K562 (cell line): ENCODE measurements around the gene RREB1. TPM values are rescaled to one million over a fixed set of nuclear protein-coding genes. Genes with fewer than 3 reads are reported as not detected.
A peak's percentile ranks its signal among the peaks of the same experiment; 100 is the strongest.

Source experiments
- ARID1B ChIP-seq: fragments of 450-650 bp; IDR thresholded peaks from 2 replicates; pipeline ENCODE4 v1.6.1; 2016; ENCODE audit warnings: antibody characterized with exemption, mild to moderate bottlenecking, inconsistent platforms
- CTCF ChIP-seq, 3 experiments: IDR thresholded peaks in 2 of 3; conservative IDR thresholded peaks in 1 of 3; 2 replicates each; pipeline ENCODE4 v1.5.1; 2011 to 2012; ENCODE audit warnings: low read length in 3 of 3, mild to moderate bottlenecking in 3 of 3, control low read depth in 2 of 3, improper control_type of control experiment in 1 of 3, inconsistent platforms in 1 of 3, low read depth in 1 of 3, mixed read lengths in 1 of 3, moderate library complexity in 1 of 3; ENCODE audit not compliant: insufficient read depth in 2 of 3
- GTF2A2 ChIP-seq: IDR thresholded peaks from 2 replicates; pipeline ENCODE4 v1.6.1; 2016; ENCODE audit warnings: mild to moderate bottlenecking, missing genetic modification characterization, missing compliant biosample characterization
- GTF3C2 ChIP-seq: IDR thresholded peaks from 3 replicates; pipeline ENCODE4 v1.6.1; 2011; ENCODE audit warnings: borderline replicate concordance, mild to moderate bottlenecking, moderate library complexity; ENCODE audit not compliant: insufficient read length; ENCODE audit errors: extremely low read depth
- KDM5B ChIP-seq: fragments of 200-600 bp; sonication (generic); IDR thresholded peaks from 2 replicates; pipeline ENCODE4 v1.6.1; 2012; ENCODE audit warnings: low read depth, mild to moderate bottlenecking, moderate library complexity, low read length, control low read depth, inconsistent platforms; ENCODE audit not compliant: insufficient replicate concordance
- NEUROD1 ChIP-seq: fragments of 150-350 bp; IDR thresholded peaks from 2 replicates; pipeline ENCODE4 v1.6.1; 2014; ENCODE audit warnings: borderline replicate concordance, low read length, low read depth; ENCODE audit not compliant: partially characterized antibody
- NR2F6 ChIP-seq: fragments of 450-650 bp; formaldehyde crosslinking; IDR thresholded peaks from 2 replicates; pipeline ENCODE4 v1.4.0; 2020; ENCODE audit warnings: mild to moderate bottlenecking
- RBFOX2 ChIP-seq: fragments of 200-400 bp; formaldehyde crosslinking; IDR thresholded peaks from 2 replicates; pipeline ENCODE4 v1.6.1; 2017; ENCODE audit warnings: low read depth, mild to moderate bottlenecking, low read length, moderate library complexity
- SRSF7 ChIP-seq: fragments of 200-400 bp; formaldehyde crosslinking; optimal IDR thresholded peaks from 2 replicates; pipeline ENCODE3; 2017; ENCODE audit warnings: mild to moderate bottlenecking, low read depth, low read length
- TOE1 ChIP-seq, 2 experiments: fragments of 450-650 bp in 1 of 2; sonication (generic) in 1 of 2; formaldehyde crosslinking in 1 of 2; IDR thresholded peaks; 2 replicates each; pipeline versions ENCODE4 v1.7.1 to v1.8.0; 2016 to 2022; ENCODE audit warnings: borderline replicate concordance in 2 of 2, mild to moderate bottlenecking in 2 of 2, antibody characterized with exemption in 1 of 2, inconsistent platforms in 1 of 2, low read depth in 1 of 2, missing genetic modification reagents in 1 of 2, moderate library complexity in 1 of 2
- ZFP36 ChIP-seq: fragments of 150-350 bp; IDR thresholded peaks from 2 replicates; pipeline ENCODE4 v1.6.1; 2018; ENCODE audit warnings: low read length, low read depth; ENCODE audit not compliant: partially characterized antibody
- ZKSCAN8 ChIP-seq: fragments of 200-800 bp; sonication (Bioruptor generic); IDR thresholded peaks from 2 replicates; pipeline ENCODE4 v1.6.1; 2016; ENCODE audit warnings: missing genetic modification characterization, missing compliant biosample characterization
- ZNF766 ChIP-seq: fragments of 200-800 bp; sonication (Bioruptor generic); conservative IDR thresholded peaks from 2 replicates; pipeline ENCODE4 v1.6.1; 2016; ENCODE audit warnings: missing genetic modification characterization, missing compliant biosample characterization
- polyA plus RNA-seq, 8 experiments: library from polyadenylated mRNA; depleted of rRNA in 4 of 8; stranded (reverse) in 5 of 8; unstranded in 3 of 8; fragments of >200 nt; fragmentation: Nextera tagmentation in 2 of 8; fragmentation: Illumina TruSeq in 1 of 8; extraction: Ambion mirVana in 2 of 8; extraction: Trizol in 1 of 8; gene quantifications; 2 replicates each; pipeline versions ENCODE4 v1.2.1 to v1.2.3, GENCODE V29; 2011 to 2014; ENCODE audit warnings: inconsistent platforms in 1 of 8, missing spikeins in 1 of 8
- total RNA-seq, 7 experiments: library from RNA; depleted of rRNA in 6 of 7; stranded (reverse); fragments of >200 nt in 6 of 7; fragmentation: Illumina TruSeq in 2 of 7; extraction: Trizol in 2 of 7; gene quantifications; 2 replicates each; pipeline versions ENCODE4 v1.2.1 to v1.2.3, GENCODE V29; 2011 to 2021; ENCODE audit warnings: low replicate concordance in 1 of 7
- TF ChIP-seq, protein P1 (sequence below): fragments of 250-450 bp; sonication (Bioruptor Pico); IDR thresholded peaks from 2 replicates; pipeline ENCODE4 v1.9.0; 2021; ENCODE audit warnings: mild to moderate bottlenecking, inconsistent platforms

Gene RREB1
- total and polyA plus RNA-seq, 9 of the 15 experiments (the other 6 are each of a cell fraction or from before 2014, with no cell fraction given): 3.3 to 64.2 (median 19.3) TPM

- TF ChIP-seq, protein P1, sequence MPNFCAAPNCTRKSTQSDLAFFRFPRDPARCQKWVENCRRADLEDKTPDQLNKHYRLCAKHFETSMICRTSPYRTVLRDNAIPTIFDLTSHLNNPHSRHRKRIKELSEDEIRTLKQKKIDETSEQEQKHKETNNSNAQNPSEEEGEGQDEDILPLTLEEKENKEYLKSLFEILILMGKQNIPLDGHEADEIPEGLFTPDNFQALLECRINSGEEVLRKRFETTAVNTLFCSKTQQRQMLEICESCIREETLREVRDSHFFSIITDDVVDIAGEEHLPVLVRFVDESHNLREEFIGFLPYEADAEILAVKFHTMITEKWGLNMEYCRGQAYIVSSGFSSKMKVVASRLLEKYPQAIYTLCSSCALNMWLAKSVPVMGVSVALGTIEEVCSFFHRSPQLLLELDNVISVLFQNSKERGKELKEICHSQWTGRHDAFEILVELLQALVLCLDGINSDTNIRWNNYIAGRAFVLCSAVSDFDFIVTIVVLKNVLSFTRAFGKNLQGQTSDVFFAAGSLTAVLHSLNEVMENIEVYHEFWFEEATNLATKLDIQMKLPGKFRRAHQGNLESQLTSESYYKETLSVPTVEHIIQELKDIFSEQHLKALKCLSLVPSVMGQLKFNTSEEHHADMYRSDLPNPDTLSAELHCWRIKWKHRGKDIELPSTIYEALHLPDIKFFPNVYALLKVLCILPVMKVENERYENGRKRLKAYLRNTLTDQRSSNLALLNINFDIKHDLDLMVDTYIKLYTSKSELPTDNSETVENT (CRISPR knock-in tag): 0 out of 2 replicates have a peak, but pooled peaks have one; percentile 60
- TF ChIP-seq ZNF766 (peak; percentile 81; the same call in 1 of the 2 replicates), ARID1B (peak; percentile 94), RBFOX2 (no peak), KDM5B (peak; percentile 36), CTCF (IDR thresholded peaks at IDR 0.05 in 2 of 3, conservative IDR thresholded peaks at IDR 0.05 in 1 of 3; ENCODE audit: insufficient read depth in 2 of 3, low read depth in 1 of 3, low read length in 3 of 3) (no peak), ZFP36 (no peak), GTF3C2 (no peak), ZKSCAN8 (CRISPR knock-in tag) (no peak), NEUROD1 (no peak), SRSF7 (no peak), TOE1 (IDR thresholded peaks at IDR 0.05; ENCODE audit: borderline replicate concordance) (peak; percentile 84), TOE1 (CRISPR knock-in tag; IDR thresholded peaks at IDR 0.05; ENCODE audit: borderline replicate concordance, low read depth) (0 out of 2 replicates have a peak, but pooled peaks have one; percentile 16), NR2F6 (CRISPR knock-in tag) (no peak), GTF2A2 (tag) (no peak)
These were observed 11.6 kb downstream of the RREB1 start (continued) for GRCh38 chr6:7119272-7119801.
